Body of pancreas (tissue), 4 donors: ENCODE results near the gene PARK7.

Experiments used
- POLR2A ChIP-seq, 3 donors: fragments of 450-650 bp; IDR thresholded peaks; one replicate each; pipeline ENCODE4 v1.6.1; 2016; ENCODE audit warnings: antibody characterized with exemption in 3 of 3, mild to moderate bottlenecking in 2 of 3
- TF ChIP-seq, protein P1 (sequence below), 7 experiments: fragments of 450-650 bp in 4 of 7; fragments of 200-600 bp in 3 of 7; sonication (generic) in 3 of 7; IDR thresholded peaks; one replicate each; pipeline ENCODE4 v1.5.1; 2016 to 2019; ENCODE audit warnings: antibody characterized with exemption in 7 of 7

DNA sequence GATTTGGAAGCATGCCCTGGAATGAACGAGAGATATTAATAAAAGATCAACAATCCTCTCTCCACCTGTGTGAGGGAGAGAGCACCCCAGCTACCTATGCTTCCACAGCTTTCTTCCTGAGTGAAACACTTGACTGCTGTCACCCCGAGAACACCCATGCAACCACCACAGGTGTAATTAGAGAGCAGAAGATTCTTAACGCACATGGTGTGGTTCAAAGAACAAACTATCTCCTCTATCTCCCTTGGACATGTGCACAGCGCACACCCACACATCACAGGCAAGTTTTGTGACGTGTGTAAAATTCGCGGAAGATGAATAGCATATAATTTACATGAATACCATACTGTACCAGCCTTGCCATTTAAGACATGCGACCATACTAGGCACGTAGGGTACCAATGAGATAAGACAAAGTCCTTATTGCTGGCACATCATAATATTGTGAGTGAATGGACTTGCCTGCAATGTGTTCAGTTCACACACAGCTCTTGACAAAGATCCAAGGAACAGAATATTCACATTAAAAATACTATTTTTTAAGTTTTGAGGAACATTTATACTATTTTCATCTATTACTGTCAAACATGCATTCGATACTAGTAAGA is 53.0 kb downstream of the PARK7 start:
- TF ChIP-seq, protein P1, sequence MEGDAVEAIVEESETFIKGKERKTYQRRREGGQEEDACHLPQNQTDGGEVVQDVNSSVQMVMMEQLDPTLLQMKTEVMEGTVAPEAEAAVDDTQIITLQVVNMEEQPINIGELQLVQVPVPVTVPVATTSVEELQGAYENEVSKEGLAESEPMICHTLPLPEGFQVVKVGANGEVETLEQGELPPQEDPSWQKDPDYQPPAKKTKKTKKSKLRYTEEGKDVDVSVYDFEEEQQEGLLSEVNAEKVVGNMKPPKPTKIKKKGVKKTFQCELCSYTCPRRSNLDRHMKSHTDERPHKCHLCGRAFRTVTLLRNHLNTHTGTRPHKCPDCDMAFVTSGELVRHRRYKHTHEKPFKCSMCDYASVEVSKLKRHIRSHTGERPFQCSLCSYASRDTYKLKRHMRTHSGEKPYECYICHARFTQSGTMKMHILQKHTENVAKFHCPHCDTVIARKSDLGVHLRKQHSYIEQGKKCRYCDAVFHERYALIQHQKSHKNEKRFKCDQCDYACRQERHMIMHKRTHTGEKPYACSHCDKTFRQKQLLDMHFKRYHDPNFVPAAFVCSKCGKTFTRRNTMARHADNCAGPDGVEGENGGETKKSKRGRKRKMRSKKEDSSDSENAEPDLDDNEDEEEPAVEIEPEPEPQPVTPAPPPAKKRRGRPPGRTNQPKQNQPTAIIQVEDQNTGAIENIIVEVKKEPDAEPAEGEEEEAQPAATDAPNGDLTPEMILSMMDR (IDR thresholded peaks at IDR 0.05): no peak
- TF ChIP-seq POLR2A (IDR thresholded peaks at IDR 0.05): no peak
